Heart left ventricle (tissue), 13 donors: ENCODE data around the gene PARP6.

ENCODE experiments used
- POLR2A ChIP-seq, 2 donors: fragments of 450-650 bp; IDR thresholded peaks; one replicate each; pipeline ENCODE4 v1.6.1; 2017; ENCODE audit warnings: antibody characterized with exemption in 2 of 2, mild to moderate bottlenecking in 2 of 2, moderate library complexity in 2 of 2
- TF ChIP-seq, protein P1 (sequence below), 12 donors: fragments of 200-600 bp; sonication (generic) in 4 of 12; IDR thresholded peaks; one replicate each; pipeline versions ENCODE4 v1.5.0 to v1.8.0; 2018 to 2022; ENCODE audit warnings: antibody characterized with exemption in 12 of 12, mild to moderate bottlenecking in 5 of 12
- donor health status: ischemic (EF 13 %, LVEDD 7.1; RV severe dilation, severe dysfunction).
- donor health status: DM: no; HTN: yes; CAD: no.
- donor health status: DM: no; HTN: no; CAD: no.
- donor health status: ischemic (EF 25% LVEDD 6.9; RV normal size, moderate dysfunction).
- donor health status: ischemic (EF 25% LVEDD 5.7; RV mildly dilated, moderate dysfunction).
- donor health status: ischemic (EF 35%, LVEDD 5.7; RV mildly dilated, moderate dysfunction).
- donor health status: nonischemic (EF 11% LVEDD 7.7; RV severe dilation, severe dysfunction).
- donor health status: DM: yes; HTN: yes; CAD: no.
- donor health status: PGD.
- donor health status: ischemic (EF 29% LVEDD 5.4; RV normal size, mild dysfunction).
- donor health status: nonischemic (EF 23%, LVEDD 6.1; RV moderate dilation, normal function).

- TF ChIP-seq, protein P1, sequence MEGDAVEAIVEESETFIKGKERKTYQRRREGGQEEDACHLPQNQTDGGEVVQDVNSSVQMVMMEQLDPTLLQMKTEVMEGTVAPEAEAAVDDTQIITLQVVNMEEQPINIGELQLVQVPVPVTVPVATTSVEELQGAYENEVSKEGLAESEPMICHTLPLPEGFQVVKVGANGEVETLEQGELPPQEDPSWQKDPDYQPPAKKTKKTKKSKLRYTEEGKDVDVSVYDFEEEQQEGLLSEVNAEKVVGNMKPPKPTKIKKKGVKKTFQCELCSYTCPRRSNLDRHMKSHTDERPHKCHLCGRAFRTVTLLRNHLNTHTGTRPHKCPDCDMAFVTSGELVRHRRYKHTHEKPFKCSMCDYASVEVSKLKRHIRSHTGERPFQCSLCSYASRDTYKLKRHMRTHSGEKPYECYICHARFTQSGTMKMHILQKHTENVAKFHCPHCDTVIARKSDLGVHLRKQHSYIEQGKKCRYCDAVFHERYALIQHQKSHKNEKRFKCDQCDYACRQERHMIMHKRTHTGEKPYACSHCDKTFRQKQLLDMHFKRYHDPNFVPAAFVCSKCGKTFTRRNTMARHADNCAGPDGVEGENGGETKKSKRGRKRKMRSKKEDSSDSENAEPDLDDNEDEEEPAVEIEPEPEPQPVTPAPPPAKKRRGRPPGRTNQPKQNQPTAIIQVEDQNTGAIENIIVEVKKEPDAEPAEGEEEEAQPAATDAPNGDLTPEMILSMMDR (IDR thresholded peaks at IDR 0.05): no peak
- TF ChIP-seq POLR2A (IDR thresholded peaks at IDR 0.05): no peak
These were observed 47.8 kb upstream of the PARP6 start, which contains the start of gene CELF6 for GRCh38 chr15:72319985-72320671.
